NB4 (cell line): Measurements from ENCODE around the gene EDARADD.

Experiments used
- CTCF ChIP-seq: IDR thresholded peaks from one replicate; pipeline ENCODE4 v1.5.1; 2012; ENCODE audit warnings: low read depth, low read length
- POLR2A ChIP-seq: IDR thresholded peaks from 2 replicates; pipeline ENCODE4 v1.6.1; 2011; ENCODE audit warnings: mild to moderate bottlenecking; ENCODE audit not compliant: insufficient read length; ENCODE audit errors: extremely low read depth

- no peak for TF ChIP-seq CTCF
- no peak for TF ChIP-seq POLR2A
These were observed 25.4 kb downstream of the EDARADD start for GRCh38 chr1:236419502-236419901.
